ENCODE measurements around the gene NR3C2.

DNA sequence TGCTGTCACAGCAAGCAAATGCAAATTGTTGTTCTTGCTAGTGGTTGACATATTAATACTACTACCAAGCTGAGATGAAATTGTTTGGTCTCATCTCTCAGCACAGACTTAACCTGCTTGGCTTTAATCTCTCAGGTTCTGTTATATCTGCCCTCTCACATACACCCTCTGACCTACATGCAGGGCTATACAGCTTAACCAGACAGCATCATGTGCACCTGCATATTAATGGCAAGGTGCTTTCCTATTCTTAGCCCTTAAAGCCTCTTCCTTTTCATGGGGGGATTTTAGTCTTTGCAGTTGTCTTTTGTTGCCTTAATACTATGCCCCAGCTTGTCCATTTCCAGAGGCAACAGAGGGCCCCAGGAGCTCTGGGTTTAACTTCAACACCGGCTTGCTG is 114.5 kb downstream of the NR3C2 start:
- TF ChIP-seq, protein P1, sequence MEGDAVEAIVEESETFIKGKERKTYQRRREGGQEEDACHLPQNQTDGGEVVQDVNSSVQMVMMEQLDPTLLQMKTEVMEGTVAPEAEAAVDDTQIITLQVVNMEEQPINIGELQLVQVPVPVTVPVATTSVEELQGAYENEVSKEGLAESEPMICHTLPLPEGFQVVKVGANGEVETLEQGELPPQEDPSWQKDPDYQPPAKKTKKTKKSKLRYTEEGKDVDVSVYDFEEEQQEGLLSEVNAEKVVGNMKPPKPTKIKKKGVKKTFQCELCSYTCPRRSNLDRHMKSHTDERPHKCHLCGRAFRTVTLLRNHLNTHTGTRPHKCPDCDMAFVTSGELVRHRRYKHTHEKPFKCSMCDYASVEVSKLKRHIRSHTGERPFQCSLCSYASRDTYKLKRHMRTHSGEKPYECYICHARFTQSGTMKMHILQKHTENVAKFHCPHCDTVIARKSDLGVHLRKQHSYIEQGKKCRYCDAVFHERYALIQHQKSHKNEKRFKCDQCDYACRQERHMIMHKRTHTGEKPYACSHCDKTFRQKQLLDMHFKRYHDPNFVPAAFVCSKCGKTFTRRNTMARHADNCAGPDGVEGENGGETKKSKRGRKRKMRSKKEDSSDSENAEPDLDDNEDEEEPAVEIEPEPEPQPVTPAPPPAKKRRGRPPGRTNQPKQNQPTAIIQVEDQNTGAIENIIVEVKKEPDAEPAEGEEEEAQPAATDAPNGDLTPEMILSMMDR (IDR thresholded peaks at IDR 0.05; ENCODE audit: low read length): no peak
- TF ChIP-seq EZH2 (optimal IDR thresholded peaks at IDR 0.05; ENCODE audit: low read depth, low read length): no peak
- TF ChIP-seq EZH2phosphoT487 (IDR thresholded peaks at IDR 0.05; ENCODE audit: low read length): no peak
